ENCODE results near the gene UGT2B17.
"Not testable (repeated sequence)": the region's sequence is repeated elsewhere in the genome, so short reads cannot be mapped to it uniquely, and the experiment has no call there.

The UGT2B17 gene

GRCh38 chr4:68576272-68577125 is at the start of gene UGT2B17:
UGT2B17 (minus strand) TSS chr4:68576322; CDS start chr4:68568484, 7,838 bp downstream.
- H3K4me3 ChIP-seq, result no peak within 1 kb of the TSS
- H3K27ac ChIP-seq, result no peak within 1 kb of the TSS

GRCh38 chr4:68622731-68623130 is 46.6 kb upstream of the UGT2B17 start:
- H3K27ac ChIP-seq, H3K4me3 ChIP-seq: not testable (repeated sequence)

GRCh38 chr4:68617003-68617698 is 41.0 kb upstream of the UGT2B17 start:
- Histone ChIP-seq H3K27ac (no peak overlapping the region), H3K4me3 (no peak overlapping the region)

GRCh38 chr4:68615699-68616422 is 39.7 kb upstream of the UGT2B17 start:
- H3K4me3 ChIP-seq, result no peak overlapping the region
- no peak overlapping the region for H3K27ac ChIP-seq

GRCh38 chr4:68613752-68614151 is 37.6 kb upstream of the UGT2B17 start:
- Histone ChIP-seq H3K27ac (no peak overlapping the region), H3K4me3 (no peak overlapping the region)

GRCh38 chr4:68606240-68606639 is 30.1 kb upstream of the UGT2B17 start:
- Histone ChIP-seq H3K27ac (no peak overlapping the region), H3K4me3 (no peak overlapping the region)

GRCh38 chr4:68599150-68599549 is 23.0 kb upstream of the UGT2B17 start:
- H3K27ac ChIP-seq, result no peak overlapping the region
- H3K4me3 ChIP-seq, result no peak overlapping the region

GRCh38 chr4:68597482-68597881 is 21.4 kb upstream of the UGT2B17 start:
- no peak overlapping the region for H3K4me3 ChIP-seq
- H3K27ac ChIP-seq, result no peak overlapping the region

- H3K27ac ChIP-seq, result no peak overlapping the region
- no peak overlapping the region for H3K4me3 ChIP-seq
Observed at GRCh38 chr4:68594678-68595077, 18.6 kb upstream of the UGT2B17 start.

- H3K27ac ChIP-seq, result no peak overlapping the region
- H3K4me3 ChIP-seq, result no peak overlapping the region
Observed at GRCh38 chr4:68593112-68593511, 17.0 kb upstream of the UGT2B17 start.

GRCh38 chr4:68592673-68593072 is 16.6 kb upstream of the UGT2B17 start:
- H3K4me3 ChIP-seq, result no peak overlapping the region
- no peak overlapping the region for H3K27ac ChIP-seq

- H3K4me3 ChIP-seq, result no peak overlapping the region
- H3K27ac ChIP-seq, result no peak overlapping the region
Observed at GRCh38 chr4:68591204-68591603, 15.1 kb upstream of the UGT2B17 start.

GRCh38 chr4:68589790-68590189 is 13.7 kb upstream of the UGT2B17 start:
- no peak overlapping the region for H3K27ac ChIP-seq

GRCh38 chr4:68582339-68582717 is 6.2 kb upstream of the UGT2B17 start:
- Histone ChIP-seq H3K4me3 (no peak overlapping the region), H3K27ac (no peak overlapping the region)

More at GRCh38 chr4:68589790-68590189, 13.7 kb upstream of the UGT2B17 start:
- no peak overlapping the region for H3K4me3 ChIP-seq

GRCh38 chr4:68581383-68582338 is 5.5 kb upstream of the UGT2B17 start:
- Histone ChIP-seq H3K27ac (no peak overlapping the region), H3K4me3 (no peak overlapping the region)

GRCh38 chr4:68577590-68577989 is 1.5 kb upstream of the UGT2B17 start:
- Histone ChIP-seq H3K27ac (no peak overlapping the region), H3K4me3 (no peak overlapping the region)

- not testable (repeated sequence) for H3K4me3 ChIP-seq, H3K27ac ChIP-seq
Observed at GRCh38 chr4:68575636-68576035, 486 bp downstream of the UGT2B17 start.

- H3K27ac ChIP-seq, result no peak overlapping the region
- no peak overlapping the region for H3K4me3 ChIP-seq
Observed at GRCh38 chr4:68575081-68575480, 1.0 kb downstream of the UGT2B17 start.

GRCh38 chr4:68572653-68573170 is 3.4 kb downstream of the UGT2B17 start:
- H3K4me3 ChIP-seq, result no peak overlapping the region
- H3K27ac ChIP-seq, result no peak overlapping the region
